Activated naive CD4-positive, alpha-beta T cell (primary cell): ENCODE results near the gene ALDH1A2.

Experiments used
- DNase-seq, 4 experiments: peaks; one replicate each; lab custom pipeline; 2025; lab: John Stamatoyannopoulos, UW

Gene ALDH1A2

GRCh38 chr15:57943171-57943570, 122.3 kb downstream of the ALDH1A2 start:
- no peak for DNase-seq

GRCh38 chr15:57941816-57942215, 123.7 kb downstream of the ALDH1A2 start:
- DNase-seq = no peak

GRCh38 chr15:57932348-57932747, 133.2 kb downstream of the ALDH1A2 start:
- DNase-seq = no peak

DNA sequence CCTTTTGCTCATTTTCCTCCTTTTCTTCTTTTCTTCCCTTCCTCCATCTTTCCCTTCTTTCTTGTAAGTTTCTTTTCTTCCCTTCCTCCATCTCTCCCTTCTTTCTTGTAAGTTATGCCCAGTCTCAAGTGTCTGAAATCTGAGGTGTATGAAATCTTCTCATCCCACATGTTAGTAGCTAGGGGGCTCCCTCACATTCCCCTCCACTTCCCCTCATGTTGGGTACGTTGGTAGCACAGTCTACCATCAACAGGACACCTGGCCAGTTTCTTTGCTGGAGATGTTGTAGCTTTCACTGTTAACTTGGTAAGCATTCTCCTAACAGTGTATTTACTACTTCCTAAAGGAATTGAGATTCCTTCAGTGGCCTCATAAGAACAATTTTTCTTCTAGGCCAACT, 133.9 kb downstream of the ALDH1A2 start:
- no peak for DNase-seq

- no peak for DNase-seq
These were observed 138.3 kb downstream of the ALDH1A2 start for GRCh38 chr15:57927091-57927631.

GRCh38 chr15:57925650-57926049, 139.9 kb downstream of the ALDH1A2 start:
- no peak for DNase-seq

DNA sequence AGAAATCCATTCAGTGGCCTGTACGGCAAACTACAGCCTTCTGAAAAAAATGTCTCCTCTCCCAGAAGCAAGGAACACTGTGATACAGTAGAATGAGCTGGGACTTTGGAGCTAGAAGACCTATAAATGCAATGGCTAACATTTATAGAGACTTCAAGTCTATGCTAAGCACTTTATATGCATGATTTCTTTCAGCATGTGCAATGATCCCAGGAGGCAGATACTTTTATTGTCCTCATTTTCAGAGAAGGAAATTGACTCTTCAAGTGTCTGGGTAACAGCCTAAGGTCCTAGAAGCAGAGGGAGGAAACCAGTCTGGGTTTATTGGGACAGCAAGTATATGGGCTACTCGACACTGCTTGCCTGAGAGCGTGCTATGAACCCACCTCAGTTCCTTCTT, 140.9 kb downstream of the ALDH1A2 start:
- no peak for DNase-seq

- DNase-seq = no peak
These were observed 141.8 kb downstream of the ALDH1A2 start for GRCh38 chr15:57923750-57924149.

DNA sequence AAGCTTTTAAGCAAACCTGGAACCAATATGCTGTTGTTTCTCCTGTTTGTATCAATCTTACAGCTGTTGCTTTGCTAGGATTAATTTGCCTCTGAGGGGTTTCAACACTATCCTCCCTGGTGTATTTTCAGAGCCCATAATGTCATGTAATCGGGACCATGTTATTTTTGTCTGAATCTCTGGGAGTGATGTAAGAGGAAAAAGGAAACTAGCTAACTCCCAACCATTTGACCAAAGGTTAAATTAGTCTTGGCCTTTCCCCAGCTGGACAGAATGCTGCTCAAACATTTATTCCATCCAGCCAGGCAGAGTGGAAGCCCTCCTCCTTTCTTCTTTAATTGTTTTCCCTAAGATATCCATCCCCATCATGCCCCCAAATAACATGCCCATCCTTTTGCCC, 142.2 kb downstream of the ALDH1A2 start:
- DNase-seq = no peak

DNA sequence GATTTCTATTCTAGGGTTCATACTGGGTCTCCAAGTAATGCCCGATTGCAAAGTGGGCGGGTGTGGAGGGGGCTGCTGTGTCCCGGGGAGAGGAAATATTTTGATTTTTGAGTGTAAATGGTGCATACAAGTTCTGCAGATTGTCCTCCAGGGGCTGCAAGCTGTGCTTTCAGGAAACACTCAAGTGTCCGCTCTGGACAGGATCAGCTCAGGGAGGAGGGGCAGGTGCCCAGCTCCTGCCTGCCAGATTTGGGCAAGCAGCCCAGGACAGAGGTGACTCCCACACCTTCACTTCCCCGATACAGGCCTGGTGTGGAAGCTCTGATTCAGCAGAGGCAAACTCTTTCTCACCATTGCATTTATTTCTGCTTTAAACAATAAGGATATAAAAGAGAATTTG, 142.7 kb downstream of the ALDH1A2 start:
- DNase-seq = no peak

DNA sequence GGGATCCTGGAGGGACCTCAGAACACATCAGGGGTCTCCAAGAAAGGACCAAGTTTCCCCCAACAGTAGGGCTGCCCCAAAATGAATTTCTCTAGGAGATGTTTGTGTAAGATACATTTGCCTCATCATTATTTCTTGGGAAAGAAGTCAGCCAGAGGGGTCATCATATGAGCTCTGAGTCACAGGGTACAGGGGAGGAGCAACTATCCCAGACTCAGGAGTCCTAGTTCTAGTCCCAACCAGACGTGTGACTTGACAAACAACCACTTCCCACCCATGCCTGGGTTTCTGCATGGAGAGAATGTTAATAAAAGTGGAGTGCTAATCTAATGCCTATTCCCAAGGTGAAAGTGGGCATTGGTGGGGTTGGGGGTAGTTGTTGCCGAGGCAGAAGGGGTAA, 144.1 kb downstream of the ALDH1A2 start:
- no peak for DNase-seq

- DNase-seq = no peak
These were observed 144.6 kb downstream of the ALDH1A2 start for GRCh38 chr15:57920911-57921310.

GRCh38 chr15:57919754-57920153, 145.8 kb downstream of the ALDH1A2 start:
- no peak for DNase-seq

GRCh38 chr15:57917998-57918397, 147.5 kb downstream of the ALDH1A2 start:
- no peak for DNase-seq

- DNase-seq = no peak
These were observed 148.8 kb downstream of the ALDH1A2 start for GRCh38 chr15:57916695-57917094.

DNA sequence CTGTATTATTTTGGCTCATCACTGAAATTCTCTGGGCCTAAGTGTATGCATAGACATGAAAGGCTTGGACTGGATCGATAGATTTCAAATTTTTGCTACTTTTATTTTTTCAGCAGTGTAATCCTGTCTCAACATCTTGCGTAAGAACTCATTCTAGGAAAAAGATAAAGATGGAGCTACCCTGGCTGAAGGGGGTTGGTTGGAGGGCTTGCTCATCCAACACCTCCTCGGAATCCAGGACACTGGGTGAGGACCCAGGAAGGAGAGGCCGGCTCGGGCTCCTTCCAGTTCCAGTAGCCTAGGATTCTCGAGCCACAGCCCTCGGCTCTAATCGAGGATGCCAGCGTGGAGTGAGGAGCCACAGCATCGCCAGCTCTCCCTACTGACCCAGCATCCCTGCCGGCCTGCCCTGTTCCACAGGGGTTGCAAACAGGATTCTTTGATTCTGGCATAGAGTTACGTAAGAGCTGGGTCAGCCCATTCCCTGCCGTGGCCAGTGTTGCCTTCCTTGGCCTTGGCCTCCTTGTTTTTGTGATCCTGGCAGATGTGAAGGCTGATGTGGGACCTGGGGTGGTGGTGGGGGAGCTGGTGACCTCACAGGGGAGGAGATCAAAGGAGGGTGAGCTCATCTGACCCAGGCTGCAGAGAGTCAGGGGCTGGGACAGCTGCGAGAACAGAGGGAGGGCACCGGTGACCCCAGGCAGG, 149.5 kb downstream of the ALDH1A2 start:
- DNase-seq = no peak

DNA sequence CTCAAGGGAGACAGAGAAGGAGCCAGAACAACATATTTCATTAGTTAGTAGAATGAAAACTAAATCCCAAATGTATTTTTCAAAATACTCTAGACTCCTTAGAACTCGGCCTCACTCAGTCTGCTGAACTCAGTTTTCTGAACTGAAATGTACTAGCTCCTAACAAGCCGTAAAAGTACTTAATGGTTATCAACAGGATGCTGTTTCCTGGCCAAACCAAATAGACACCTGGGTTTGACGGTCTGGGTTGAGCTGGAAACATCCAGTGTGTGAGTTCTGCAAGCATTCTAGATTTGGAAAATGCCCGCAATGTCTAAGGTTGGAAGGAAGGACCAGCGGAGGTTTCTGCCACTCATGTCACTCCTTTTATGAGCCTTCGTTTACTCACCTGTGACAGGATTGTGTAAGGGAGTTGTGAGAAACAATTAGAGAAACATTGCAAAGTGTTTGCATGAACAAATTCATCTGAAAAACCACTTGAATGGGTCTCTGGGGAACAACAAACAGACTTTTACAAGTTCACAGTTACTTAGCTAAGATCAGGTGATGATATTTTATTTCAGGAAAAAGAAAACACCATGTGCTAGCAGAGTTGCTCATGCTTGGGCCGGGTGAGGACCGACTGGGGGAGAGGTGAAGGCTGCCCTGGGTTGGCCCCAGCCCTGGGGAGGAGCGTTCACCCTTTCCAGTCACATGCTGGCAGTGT, 151.0 kb downstream of the ALDH1A2 start:
- no peak for DNase-seq

DNA sequence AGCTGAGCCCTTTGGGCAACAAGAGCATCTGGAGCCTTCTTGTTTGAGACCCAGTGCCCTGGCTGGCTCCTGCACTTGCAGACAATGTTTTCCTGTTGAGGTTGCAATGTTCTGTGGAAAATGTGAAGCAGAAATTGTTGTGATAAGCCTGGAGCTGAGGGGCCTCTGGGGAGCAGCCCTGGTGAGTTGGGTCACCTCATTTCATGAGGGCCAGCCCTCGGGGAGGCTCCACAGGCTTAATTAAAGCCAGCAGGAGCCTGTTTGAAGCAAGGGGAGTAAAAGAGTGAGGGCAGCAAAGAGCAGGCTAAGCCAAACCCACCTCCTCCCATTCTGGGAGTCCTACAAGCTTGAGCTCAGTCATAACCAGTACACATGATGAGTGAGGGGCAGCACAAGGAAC, 154.3 kb downstream of the ALDH1A2 start:
- no peak for DNase-seq

DNA sequence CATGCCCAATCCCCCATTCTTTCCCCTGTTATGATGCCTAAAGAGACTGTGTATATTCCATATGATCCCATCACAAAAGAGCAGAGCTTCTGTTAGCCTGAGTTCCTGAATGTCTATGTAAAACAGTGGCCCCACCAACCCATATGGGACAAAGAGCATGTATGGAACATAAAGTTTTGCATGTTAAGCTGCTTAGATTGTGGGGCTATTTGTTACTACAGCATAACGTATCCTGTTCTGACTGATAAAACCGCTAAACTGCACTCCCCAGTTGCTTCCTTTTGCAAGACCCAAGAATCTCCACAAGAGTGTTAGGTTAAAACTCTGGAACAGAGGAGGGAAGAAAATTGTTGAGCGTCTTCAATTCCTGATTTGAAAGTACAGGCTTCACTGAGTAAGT, 154.8 kb downstream of the ALDH1A2 start:
- DNase-seq = no peak

GRCh38 chr15:57909388-57909787, 156.1 kb downstream of the ALDH1A2 start:
- DNase-seq = no peak

GRCh38 chr15:57903626-57904025, 161.9 kb downstream of the ALDH1A2 start:
- no peak for DNase-seq
